Skin epidermis (tissue), 12 donors: ENCODE measurements around the gene SLC6A11.

Source experiments
- H3K27ac ChIP-seq, 21 experiments: fragments of 200-600 bp; sonication (generic) in 11 of 21; one replicate each; pipeline ENCODE4 v1.5.0; 2020; ENCODE audit warnings: mild to moderate bottlenecking in 3 of 21, inconsistent platforms in 2 of 21, moderate library complexity in 2 of 21
- H3K4me3 ChIP-seq, 7 experiments: fragments of 200-600 bp; sonication (generic) in 2 of 7; one replicate each; pipeline ENCODE4 v1.5.0; 2020; ENCODE audit warnings: inconsistent platforms in 2 of 7, mild to moderate bottlenecking in 2 of 7, moderate library complexity in 1 of 7

SLC6A11 gene

DNA sequence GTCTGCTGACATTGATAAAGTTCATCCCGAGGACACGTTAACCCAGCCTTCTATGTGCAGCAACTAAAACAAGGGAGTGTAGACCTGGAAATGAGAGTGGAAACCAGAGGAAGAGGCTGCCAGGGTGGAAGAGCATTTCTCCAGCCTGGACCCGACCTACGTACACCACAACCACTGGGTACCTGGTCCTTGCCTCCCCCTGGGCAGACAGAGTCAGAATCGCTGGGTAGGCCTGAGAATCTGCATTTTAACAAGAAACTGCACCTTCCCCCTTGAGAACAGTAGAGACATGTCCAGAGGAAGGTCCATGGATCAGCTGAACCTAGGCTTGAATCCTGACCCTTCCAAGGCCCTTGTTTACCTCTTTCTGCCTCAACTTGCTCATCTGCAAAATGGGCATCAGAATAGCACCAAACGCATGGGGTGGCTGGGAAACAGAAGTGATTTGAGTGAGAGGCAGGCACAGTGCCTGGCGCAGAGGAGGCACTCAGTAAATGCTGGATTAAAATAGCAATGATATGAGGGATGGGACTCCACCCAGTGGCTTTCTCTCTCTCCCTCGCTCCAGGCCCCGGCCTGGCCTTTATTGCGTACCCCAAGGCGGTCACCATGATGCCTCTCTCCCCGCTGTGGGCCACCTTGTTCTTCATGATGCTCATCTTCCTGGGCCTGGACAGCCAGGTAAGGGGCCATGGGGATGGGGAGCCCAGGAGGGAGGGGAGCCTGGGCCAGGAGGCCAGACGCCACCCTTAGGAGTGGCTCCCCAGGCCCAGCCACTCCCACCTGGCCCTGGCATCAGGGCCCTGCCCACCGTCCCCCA lies 109.6 kb downstream of the SLC6A11 start:
- Histone ChIP-seq H3K27ac (peak overlapping the region in 11 of 21 experiments; percentile 9 to 90 (median 80)), H3K4me3 (peak overlapping the region in 1 of 7 experiments; percentile 11)

DNA sequence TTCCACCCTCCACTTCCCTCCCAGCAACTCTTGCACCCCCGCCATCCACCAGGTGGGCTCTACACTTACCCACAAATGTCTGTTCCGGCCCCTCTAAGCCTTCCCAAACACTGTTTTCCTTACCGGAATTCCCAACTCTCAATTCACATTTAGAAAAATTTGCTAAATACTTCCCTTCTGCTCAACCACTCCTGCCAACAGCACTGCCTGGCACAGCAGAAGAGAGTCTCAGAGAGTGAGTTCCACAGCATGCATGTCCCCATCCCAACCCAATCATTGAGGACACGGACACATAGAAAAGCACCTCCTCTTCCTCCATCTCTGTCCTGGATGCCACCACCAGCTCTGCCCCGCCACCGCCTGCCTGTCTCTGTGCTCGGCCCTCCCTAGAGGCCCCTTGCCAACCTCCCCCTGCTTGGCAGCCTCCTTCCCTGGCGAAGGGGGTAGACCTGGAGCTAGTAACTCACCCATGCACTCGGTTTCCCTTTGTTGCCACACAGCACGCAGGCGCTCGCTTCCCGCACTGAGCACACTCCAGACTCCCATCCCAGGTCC lies 110.3 kb downstream of the SLC6A11 start:
- peak overlapping the region in 1 of 7 experiments; percentile 11 for H3K4me3 ChIP-seq
- H3K27ac ChIP-seq: peak overlapping the region in 15 of 21 experiments; percentile 9 to 90 (median 70)

DNA sequence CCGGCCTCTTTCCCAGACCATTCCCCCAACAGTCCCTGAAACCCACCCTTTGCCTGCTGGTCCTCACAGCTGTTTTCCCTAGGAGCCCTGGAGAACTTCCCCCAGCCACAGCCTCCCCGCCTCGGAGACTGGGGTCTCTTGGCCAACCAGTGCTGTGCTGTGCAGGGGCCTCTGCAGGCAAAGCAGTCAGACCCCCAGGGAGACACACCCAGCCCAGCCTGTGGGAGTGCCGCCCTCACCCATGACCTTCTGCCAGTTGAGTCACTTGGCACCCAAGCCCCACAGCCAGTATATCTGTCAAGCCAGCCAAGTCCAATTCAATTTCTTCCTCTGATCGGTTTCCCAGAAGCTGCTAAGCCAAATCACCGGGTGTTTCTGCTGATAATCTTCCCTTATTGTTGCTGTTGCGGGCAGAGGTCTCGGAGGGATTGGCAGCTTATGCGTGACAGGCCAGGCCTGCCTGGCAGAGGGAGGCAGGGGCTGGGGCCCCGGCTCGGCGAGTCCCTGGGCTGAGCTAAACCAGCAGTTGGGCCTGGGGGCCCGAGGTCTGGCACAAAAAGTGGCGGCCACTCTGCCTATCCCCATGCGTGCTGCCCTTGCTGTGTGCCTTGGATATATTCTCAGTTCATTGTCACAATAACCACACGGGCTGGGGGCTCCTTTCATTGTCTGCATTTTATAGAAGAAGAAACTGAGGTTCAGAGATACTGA lies 110.9 kb downstream of the SLC6A11 start:
- peak overlapping the region in 20 of 21 experiments; percentile 32 to 90 (median 69) for H3K27ac ChIP-seq
- H3K4me3 ChIP-seq: peak overlapping the region in 1 of 7 experiments; percentile 1

GRCh38 chr3:10927551-10927950 lies 111.5 kb downstream of the SLC6A11 start:
- Histone ChIP-seq H3K27ac (peak overlapping the region in 17 of 21 experiments; percentile 37 to 90 (median 70)), H3K4me3 (no peak overlapping the region)

GRCh38 chr3:10928407-10928960 lies 112.5 kb downstream of the SLC6A11 start:
- no peak overlapping the region for H3K4me3 ChIP-seq
- peak overlapping the region in 7 of 21 experiments; percentile 58 to 90 (median 60) for H3K27ac ChIP-seq

DNA sequence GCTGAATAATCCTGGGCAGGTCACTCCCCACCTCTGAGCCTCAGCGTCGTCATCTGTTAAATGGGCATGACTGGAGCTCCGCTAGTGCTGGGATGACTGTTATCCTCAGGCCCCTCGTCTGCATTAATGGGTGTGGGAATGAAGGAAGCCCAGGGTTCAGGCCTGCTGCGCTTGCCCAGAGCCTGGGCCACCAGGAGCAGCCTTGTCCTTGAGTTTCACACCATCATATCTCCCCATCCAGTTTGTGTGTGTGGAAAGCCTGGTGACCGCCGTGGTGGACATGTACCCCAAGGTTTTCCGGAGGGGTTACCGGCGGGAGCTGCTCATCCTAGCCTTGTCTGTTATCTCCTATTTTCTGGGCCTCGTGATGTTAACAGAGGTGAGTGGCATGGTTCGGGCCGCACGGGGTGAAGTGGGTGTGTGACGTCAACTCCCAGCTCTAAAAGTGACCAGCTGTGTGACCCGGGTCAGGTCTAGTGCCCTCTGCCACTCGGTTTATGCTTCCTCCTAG lies 113.0 kb downstream of the SLC6A11 start:
- Histone ChIP-seq H3K4me3 (no peak overlapping the region), H3K27ac (peak overlapping the region in 2 of 21 experiments; percentile 60 to 82)

DNA sequence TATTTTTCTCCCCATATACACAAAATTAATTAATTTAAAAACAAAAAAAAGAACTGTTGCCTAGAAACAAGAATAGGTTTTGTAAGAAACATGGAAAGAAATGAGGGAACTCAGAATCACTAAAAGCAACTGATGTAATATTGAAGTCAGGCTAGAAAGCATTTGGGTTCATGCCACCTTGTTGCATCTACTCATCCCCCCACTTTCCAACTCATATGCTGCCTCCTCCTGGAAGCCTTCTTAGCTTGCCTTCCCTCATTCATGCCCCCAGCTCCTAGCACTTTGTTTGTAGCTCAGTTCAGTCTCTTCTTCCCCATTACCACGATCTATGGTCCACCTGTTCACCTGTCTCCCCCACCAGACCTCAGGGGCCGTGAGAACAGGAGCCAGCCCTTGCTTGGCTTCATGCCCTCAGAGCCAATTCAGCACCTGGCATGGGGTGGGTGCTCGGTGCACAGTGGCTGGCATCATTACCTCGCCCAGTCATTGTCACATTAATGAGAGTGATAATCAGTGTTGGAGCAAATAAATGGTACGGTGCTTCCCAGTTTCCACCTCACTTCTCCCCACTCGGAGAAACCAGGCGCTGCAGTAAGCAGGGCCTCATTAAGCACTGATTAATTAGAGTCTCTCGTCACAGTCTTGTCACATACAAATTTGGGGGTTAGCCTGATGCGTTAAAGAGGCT lies 114.1 kb downstream of the SLC6A11 start:
- H3K27ac ChIP-seq: no peak overlapping the region
- H3K4me3 ChIP-seq: no peak overlapping the region

DNA sequence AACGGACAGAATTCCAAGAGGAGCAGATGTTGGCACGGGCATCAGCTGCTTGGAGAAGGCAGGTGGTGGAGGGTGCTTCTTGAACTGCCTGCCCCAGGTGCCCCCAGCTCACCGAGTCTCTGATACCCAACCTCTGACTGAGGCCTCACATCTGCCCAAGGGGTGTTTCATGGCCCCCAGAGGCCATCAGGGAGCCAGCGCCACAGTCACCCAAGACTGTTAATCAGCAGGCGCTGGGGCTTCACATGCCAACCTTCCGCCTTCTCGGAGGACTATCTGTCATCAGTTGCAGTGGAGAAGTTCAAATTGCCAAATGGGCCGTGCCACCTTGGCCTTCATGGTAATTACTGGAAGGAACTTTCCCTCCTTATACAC lies 114.6 kb downstream of the SLC6A11 start:
- no peak overlapping the region for H3K4me3 ChIP-seq
- H3K27ac ChIP-seq: no peak overlapping the region

DNA sequence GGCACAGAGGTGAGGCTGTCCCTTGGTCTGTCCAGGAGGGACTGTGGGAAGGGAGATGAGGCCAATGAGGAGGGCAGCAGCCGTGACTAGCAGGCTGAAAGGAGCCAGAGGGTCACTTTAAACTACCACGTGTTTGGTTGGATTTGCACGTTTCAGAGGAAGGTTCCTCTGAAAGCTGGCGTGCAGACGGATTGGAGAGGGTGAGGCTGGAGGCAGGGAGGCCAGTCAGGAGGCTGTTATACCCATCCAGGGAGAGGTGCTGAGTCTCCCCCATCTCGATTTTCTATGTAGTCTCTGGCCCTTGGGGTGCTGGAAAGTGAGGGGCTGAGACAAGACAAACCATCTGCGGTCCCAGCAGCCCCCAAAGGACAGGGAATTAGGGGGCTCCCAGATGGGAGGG lies 116.6 kb downstream of the SLC6A11 start:
- Histone ChIP-seq H3K27ac (peak overlapping the region in 5 of 21 experiments; percentile 44 to 87 (median 80)), H3K4me3 (no peak overlapping the region)

- H3K27ac ChIP-seq: peak overlapping the region in 13 of 21 experiments; percentile 22 to 87 (median 65)
- H3K4me3 ChIP-seq: no peak overlapping the region
These were observed 117.0 kb downstream of the SLC6A11 start for GRCh38 chr3:10933021-10933420.

- H3K4me3 ChIP-seq: no peak overlapping the region
- peak overlapping the region in 14 of 21 experiments; percentile 22 to 87 (median 64) for H3K27ac ChIP-seq
These were observed 117.4 kb downstream of the SLC6A11 start for GRCh38 chr3:10933470-10933804.

- Histone ChIP-seq H3K4me3 (no peak overlapping the region), H3K27ac (peak overlapping the region in 14 of 21 experiments; percentile 22 to 87 (median 56))
These were observed 117.9 kb downstream of the SLC6A11 start for GRCh38 chr3:10933805-10934481.

DNA sequence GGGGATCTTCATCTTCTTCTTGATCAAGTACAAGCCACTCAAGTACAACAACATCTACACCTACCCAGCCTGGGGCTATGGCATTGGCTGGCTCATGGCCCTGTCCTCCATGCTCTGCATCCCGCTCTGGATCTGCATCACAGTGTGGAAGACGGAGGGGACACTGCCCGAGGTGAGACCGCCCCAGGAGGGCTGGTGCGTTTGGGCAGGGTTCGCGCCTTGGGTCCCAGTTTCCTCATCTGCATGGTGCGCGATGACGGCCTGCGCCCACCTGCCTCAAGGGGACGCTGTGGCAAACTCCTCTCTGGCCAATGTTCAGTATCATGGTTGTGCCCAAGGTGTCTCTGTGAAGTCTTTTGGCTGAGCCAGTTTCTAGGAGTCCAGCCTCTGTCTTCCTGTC lies 119.0 kb downstream of the SLC6A11 start:
- peak overlapping the region in 6 of 21 experiments; percentile 39 to 87 (median 73) for H3K27ac ChIP-seq
- H3K4me3 ChIP-seq: no peak overlapping the region

DNA sequence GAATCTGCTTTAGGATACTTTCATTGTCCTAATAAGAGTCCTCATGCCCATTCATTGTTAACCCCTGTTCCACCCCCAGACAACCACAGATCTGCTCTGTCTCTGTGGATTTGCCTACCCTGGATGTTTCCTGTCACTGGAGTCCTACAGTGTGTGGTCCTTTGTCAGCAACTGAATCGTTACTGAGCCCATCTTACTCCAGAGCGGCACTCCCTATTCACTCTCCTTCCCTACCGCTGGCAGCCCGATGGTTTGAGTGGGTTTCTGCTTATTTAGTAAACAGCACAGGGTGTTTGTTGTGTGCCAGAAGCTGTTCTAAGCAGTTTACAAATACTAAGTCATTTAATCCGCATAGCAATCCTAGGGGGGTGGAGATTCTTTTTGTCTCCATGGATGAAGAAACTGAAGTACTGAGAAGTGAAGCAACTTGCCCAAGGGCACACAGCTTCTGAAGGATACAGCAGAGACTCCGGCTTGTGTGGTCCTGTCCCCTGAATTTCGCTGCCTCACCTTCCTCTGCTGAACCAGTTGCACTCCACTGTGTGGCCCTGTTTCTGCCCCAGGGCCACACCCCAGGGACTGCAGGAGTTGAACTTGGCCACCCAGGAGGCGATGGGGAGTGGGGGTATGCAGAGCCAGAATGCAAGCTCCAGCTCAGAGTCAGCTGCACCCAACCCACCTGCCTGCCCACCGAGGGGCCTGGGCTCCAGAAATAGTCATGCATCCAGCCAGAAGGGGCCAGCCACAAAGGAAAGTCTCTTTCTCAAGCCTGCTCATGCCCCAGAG lies 120.0 kb downstream of the SLC6A11 start:
- Histone ChIP-seq H3K27ac (peak overlapping the region in 5 of 21 experiments; percentile 50 to 87 (median 59)), H3K4me3 (no peak overlapping the region)

DNA sequence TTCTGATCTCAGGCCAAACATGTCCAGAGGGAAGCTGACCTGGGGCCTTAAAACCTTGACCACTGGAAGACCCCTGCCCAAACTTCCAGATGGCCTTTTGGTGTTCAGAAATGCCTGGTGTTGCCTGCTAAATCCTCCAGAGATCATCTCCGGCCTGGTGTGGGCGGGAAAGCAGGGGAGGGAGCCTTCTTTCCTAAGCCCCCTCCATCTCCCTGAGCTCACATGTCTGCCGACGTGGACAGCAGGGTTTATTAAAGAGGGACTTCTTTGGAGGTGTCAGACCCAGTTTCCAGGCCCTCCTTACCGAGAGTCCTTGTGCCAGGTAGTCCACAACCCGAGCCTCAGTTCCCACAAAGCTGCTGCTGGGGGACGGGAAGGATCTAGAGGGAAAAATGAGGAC lies 120.7 kb downstream of the SLC6A11 start:
- Histone ChIP-seq H3K4me3 (no peak overlapping the region), H3K27ac (peak overlapping the region in 5 of 21 experiments; percentile 50 to 87 (median 59))

- Histone ChIP-seq H3K27ac (peak overlapping the region in 2 of 21 experiments; percentile 77 to 87), H3K4me3 (no peak overlapping the region)
These were observed 121.3 kb downstream of the SLC6A11 start for GRCh38 chr3:10937141-10937825.

GRCh38 chr3:10939556-10939955 lies 123.5 kb downstream of the SLC6A11 start:
- peak overlapping the region in 1 of 21 experiments; percentile 21 for H3K27ac ChIP-seq

More at GRCh38 chr3:10939556-10939955, 123.5 kb downstream of the SLC6A11 start:
- no peak overlapping the region for H3K4me3 ChIP-seq
